ENCODE results near the gene UNC13A.
A peak's percentile ranks its signal among the peaks of the same experiment; 100 is the strongest.

Gene UNC13A

DNA sequence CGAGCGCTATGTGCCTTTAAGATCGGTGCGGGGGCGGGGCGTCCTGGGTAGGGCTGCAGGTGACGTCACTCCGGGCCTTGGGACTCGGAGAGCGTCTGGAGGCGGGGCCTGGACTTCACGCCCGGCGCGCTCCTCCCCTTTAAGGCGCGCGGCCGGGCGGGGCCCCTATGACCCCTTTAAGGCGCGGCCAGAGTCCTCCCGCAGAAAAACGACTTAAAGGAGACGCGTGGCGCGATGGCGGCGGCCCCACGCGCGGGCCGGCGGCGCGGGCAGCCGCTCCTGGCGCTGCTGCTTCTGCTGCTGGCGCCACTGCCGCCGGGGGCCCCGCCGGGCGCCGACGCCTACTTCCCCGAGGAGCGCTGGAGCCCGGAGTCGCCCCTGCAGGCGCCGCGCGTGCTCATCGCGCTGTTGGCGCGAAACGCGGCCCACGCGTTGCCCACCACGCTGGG is 132.7 kb downstream of the UNC13A start, which contains the start of gene COLGALT1:
Gene COLGALT1, plus strand, starts transcription at position 170 of the 449 bp plus-strand sequence. Its CDS starts 65 bp downstream, at position 235.
- TF ChIP-seq FOXP2 (optimal IDR thresholded peaks at IDR 0.05; ENCODE audit: borderline replicate concordance, extremely low read depth, extremely low read length, insufficient read depth) (peak; percentile 83), TAF1 (IDR thresholded peaks at IDR 0.05; ENCODE audit: borderline replicate concordance, insufficient read depth, low read length) (no peak)

DNA sequence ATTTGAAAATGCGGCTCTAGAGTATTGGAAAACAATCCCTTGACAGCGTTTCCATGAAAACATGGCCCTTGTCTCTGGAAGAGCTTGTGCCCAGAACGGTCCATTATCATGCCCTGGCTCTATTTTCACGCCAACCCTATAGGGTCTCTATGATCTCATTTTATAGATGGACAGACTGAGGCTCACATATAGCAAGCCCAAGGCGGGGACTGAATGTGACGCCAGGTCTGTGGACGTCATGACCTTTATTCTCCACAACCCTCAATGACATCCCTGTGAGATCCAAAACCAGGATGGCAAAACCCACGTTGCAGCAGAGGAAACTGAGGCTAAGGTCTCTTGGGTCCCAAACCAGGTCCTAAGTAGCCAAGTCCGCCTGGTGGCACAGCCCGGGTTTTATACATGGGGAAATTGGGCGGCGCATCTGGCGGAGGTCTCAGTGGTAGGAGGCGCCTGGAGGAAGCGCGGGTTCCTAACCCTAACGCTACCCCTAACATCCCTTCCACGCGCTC is 133.1 kb downstream of the UNC13A start:
- TF ChIP-seq SIN3A (IDR thresholded peaks at IDR 0.05; ENCODE audit: borderline replicate concordance, insufficient read depth, low read length) (no peak), POLR2AphosphoS5 (IDR thresholded peaks at IDR 0.05; ENCODE audit: low read depth, low read length) (no peak), FOXP2 (optimal IDR thresholded peaks at IDR 0.05; ENCODE audit: borderline replicate concordance, extremely low read depth, extremely low read length, insufficient read depth) (no peak)
- TF ChIP-seq, protein P1, sequence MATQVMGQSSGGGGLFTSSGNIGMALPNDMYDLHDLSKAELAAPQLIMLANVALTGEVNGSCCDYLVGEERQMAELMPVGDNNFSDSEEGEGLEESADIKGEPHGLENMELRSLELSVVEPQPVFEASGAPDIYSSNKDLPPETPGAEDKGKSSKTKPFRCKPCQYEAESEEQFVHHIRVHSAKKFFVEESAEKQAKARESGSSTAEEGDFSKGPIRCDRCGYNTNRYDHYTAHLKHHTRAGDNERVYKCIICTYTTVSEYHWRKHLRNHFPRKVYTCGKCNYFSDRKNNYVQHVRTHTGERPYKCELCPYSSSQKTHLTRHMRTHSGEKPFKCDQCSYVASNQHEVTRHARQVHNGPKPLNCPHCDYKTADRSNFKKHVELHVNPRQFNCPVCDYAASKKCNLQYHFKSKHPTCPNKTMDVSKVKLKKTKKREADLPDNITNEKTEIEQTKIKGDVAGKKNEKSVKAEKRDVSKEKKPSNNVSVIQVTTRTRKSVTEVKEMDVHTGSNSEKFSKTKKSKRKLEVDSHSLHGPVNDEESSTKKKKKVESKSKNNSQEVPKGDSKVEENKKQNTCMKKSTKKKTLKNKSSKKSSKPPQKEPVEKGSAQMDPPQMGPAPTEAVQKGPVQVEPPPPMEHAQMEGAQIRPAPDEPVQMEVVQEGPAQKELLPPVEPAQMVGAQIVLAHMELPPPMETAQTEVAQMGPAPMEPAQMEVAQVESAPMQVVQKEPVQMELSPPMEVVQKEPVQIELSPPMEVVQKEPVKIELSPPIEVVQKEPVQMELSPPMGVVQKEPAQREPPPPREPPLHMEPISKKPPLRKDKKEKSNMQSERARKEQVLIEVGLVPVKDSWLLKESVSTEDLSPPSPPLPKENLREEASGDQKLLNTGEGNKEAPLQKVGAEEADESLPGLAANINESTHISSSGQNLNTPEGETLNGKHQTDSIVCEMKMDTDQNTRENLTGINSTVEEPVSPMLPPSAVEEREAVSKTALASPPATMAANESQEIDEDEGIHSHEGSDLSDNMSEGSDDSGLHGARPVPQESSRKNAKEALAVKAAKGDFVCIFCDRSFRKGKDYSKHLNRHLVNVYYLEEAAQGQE (IDR thresholded peaks at IDR 0.05; ENCODE audit: insufficient read depth in 1 of 2, low read depth in 2 of 2, low read length in 2 of 2): no peak

DNA sequence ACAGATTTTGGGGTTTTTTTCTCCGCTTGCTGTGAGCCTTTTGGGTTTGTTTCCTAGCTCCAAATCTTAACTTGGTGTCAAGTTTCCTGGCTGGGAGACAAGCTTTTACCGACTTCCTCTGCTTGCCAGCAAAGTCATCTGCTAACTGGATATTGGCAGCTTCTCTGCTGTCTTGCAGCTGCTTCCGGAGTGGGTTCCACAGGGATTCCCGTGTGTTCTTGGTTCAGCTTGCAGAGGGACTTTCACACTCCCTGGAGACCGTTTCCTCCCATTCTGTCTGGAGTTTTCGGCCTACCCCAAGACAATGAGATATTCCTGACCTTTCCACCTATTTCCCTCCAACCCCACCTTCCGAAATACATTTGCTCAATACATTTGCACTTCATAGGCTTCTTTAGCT is 134.9 kb downstream of the UNC13A start:
- TF ChIP-seq, protein P1 (IDR thresholded peaks at IDR 0.05; ENCODE audit: insufficient read depth in 1 of 2, low read depth in 2 of 2, low read length in 2 of 2): peak in 1 of 2 experiments; percentile 49; a peak in 1 of 4 replicates
- no peak for TF ChIP-seq POLR2AphosphoS5 (IDR thresholded peaks at IDR 0.05; ENCODE audit: low read depth, low read length)
- TF ChIP-seq TAF1 (IDR thresholded peaks at IDR 0.05; ENCODE audit: borderline replicate concordance, insufficient read depth, low read length): no peak
- peak; percentile 54 for TF ChIP-seq FOXP2 (optimal IDR thresholded peaks at IDR 0.05; ENCODE audit: borderline replicate concordance, extremely low read depth, extremely low read length, insufficient read depth)
- peak; percentile 87; the same call in 1 of the 2 replicates for TF ChIP-seq SIN3A (IDR thresholded peaks at IDR 0.05; ENCODE audit: borderline replicate concordance, insufficient read depth, low read length)

Measured in PFSK-1 (cell line).